ENCODE results near the gene SUPT20H.

The SUPT20H gene

DNA sequence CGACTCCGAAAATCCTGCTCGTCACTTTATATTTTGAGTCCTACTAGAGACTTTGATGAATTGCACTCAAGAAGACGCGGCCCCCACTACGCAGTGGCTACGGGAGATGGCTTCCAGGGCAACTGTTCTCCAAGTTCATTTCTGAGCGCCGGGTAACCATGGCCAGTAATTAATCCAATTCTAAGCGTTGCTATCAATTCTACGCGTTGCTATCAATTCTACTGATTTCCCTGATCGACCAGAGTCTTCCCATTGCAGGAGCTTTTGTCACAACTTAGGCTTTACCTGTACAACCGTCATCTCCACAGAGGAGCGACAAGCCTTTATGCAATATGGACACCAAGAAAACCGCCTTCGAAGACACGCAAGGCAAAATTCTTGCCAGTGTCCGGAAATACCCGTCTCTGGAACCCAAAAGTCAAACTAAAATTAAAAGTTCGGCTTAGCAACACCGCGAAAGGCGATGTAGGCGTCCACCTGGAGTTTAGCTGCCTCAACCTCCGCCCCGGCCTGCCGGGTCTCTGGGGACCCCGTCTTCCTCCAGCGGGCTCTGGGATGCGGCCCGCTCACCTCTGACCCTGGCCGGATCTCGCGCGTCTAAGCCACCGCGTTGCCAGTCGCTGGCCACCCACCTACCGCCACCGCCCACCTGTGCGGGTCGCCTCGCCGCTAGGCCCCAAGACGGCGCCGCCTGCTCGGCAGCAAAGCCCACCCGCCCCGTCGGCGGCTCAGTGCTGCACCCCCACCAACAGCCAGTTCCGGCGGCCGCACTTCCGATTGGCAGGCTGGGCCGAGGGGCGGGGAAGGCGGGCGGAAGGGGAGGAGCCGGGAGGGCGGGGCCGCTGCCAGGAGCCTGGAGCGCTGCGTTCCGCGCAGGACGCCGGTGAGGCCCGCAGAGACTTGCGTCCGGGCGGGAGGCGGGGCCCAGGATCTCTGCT lies at the start of gene SUPT20H:
TSS of gene SUPT20H (minus strand) at position 779 of the 938 bp plus-strand sequence. CDS start 8,198 bp downstream, outside the sequence.
- DNase-seq, result peak; percentile 64 to 84

DNA sequence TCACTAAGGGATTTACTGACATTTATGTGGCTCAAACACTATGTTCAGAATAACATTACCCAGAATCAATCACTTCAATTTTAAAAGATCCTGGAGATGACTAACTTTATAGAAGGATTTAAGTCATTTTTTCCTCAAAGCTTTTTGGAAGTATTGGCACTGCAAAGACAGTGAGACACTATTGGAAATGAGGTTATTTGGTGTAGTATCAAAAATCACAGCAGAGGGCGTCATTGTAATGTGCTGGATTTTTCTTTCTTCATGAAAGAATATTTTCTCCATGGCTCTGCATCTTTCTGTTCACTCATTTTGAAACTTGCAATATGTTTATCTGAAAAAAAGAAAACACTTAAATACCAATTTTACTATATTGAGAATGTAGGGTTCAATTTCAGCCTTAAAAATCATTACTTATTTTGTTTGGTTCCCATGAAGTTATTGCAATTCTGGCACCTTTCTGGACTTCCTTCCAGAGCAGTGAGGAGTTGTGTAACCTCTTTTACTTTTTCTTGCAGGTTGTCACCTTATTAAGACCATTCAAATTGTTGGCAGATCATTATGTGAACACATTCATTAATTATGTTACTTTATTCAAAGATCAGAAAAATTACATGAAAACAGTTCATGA lies 49.7 kb upstream of the SUPT20H start:
- DNase-seq, result peak in 1 of 2 experiments; percentile 16

GRCh38 chr13:37107868-37108267 lies 48.4 kb upstream of the SUPT20H start:
- DNase-seq, result no peak

DNA sequence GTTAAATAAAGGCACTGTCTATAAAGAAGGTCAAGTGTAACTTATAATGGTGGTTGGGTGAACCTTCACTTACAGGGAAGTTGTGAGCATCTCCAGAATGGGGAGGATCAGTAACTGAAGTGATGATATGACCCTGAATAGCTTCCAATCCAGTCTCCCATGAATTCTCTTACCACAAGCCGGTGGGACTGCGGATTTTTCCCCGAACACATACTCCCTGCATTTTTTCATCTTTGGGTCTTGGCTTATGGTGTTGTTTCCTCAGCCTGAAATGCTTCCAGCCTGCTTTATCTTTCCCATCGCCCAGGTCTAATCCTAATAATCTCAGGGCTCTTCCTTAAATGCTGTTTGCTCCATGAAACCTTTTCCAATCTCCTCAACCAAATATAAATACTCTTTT lies 48.0 kb upstream of the SUPT20H start:
- no peak for DNase-seq

DNA sequence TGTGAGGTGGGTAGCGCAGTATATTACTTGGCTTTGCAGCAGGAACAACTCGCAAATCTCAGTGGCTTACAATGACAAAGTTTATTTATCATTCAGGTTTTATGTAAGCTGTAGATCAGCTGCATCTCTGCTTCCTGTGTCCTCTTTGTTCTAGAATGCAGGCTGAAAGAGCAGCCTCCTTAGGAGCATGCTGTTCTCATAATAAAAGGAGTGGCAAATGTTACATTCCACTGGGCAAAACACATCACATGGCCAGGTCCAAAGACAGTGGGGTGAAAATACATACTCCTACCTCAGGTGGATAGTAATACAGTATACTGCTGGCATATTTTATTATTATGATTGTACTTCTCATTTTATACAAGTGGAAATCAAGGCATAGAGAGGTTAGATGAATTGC lies 47.2 kb upstream of the SUPT20H start:
- no peak for DNase-seq

- no peak for DNase-seq
These were observed 45.8 kb upstream of the SUPT20H start, which contains the start of gene CSNK1A1L for GRCh38 chr13:37105251-37105714. Gene CSNK1A1L (minus strand): TSS chr13:37105664. CDS start chr13:37105256, 408 bp downstream.

DNA sequence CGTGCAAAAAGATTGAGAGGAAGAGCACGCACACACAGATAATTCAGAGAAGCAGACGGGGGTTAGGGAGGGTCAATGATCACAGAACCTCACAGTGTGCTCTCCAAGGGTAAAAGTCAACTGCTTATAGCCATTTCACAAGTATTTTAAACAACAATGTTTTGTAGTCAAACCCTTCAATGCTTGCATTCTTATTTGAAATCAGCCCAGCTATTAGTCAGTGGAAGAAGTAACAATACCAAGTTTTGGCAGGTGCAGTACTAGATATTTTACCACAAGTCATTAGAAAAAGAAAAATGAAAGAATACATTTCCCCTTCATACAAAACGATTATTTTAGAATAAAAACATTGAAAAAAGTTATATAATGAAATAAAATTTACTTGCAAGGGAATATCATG lies 43.4 kb upstream of the SUPT20H start:
- DNase-seq, result no peak

- no peak for DNase-seq
These were observed 41.7 kb upstream of the SUPT20H start for GRCh38 chr13:37101201-37101600.

- no peak for DNase-seq
These were observed 41.2 kb upstream of the SUPT20H start for GRCh38 chr13:37100731-37101130.

- DNase-seq, result no peak
These were observed 37.6 kb upstream of the SUPT20H start for GRCh38 chr13:37097076-37097475.

DNA sequence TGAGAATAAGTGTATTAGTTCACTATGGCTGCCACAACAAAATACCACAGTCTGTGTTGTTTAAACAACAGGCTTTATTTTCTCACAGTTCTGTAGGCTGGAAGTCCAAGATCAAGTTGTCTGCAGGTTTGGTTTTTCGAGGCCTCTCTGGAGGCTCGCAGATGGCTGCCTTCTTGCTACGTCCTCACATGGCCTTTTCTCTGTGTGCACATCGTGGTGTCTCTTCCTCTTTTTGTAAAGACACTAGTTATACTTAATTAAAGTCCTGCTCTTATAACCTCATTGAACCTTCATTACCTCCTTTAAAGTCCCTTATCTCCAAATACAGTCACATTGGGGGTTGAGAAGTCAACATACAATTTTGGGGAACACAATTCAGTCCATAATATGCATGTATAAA lies 35.4 kb upstream of the SUPT20H start:
- no peak for DNase-seq

DNA sequence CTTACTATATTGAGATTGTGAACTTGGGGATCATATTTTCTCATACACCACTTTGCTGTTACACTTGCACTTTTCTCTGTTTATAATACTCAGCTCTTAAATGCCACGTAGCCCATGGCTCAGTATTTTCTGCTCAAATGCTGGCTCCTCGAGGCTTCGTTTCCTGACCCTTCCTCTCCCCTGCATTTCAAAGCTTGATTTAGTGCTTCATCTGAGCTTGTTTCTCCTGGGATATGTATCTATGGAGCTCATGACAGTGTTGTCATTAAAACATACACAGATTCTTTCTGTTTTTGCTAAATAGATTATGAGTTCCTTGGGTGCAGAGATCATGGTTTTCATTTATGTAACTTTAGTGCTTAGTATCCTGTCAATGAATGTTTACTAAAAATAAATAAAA lies 34.6 kb upstream of the SUPT20H start:
- no peak for DNase-seq

GRCh38 chr13:37091835-37092234 lies 32.3 kb upstream of the SUPT20H start:
- no peak for DNase-seq

GRCh38 chr13:37090912-37091311 lies 31.4 kb upstream of the SUPT20H start:
- no peak for DNase-seq

DNA sequence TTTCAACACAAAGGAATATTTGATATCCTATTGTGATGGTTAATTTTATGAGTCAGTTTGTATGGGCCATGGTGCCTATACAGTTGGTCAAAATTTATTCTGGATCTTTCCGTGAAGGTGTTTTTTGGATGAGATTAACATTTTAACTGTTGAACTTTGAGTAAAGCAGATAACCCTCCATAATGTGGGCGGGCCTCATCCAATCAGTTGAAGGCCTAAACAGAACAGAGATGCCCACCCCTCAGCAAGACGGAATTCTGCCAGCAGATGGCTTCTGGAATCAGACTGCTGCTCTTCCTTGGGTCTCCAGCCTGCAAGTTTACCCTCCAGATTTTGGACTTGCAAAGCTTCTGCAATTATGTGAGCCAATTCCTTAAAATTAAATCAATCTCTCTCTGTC lies 30.0 kb upstream of the SUPT20H start:
- no peak for DNase-seq

GRCh38 chr13:37087486-37087885 lies 28.0 kb upstream of the SUPT20H start:
- no peak for DNase-seq

- DNase-seq, result no peak
These were observed 26.1 kb upstream of the SUPT20H start for GRCh38 chr13:37085606-37086005.

DNA sequence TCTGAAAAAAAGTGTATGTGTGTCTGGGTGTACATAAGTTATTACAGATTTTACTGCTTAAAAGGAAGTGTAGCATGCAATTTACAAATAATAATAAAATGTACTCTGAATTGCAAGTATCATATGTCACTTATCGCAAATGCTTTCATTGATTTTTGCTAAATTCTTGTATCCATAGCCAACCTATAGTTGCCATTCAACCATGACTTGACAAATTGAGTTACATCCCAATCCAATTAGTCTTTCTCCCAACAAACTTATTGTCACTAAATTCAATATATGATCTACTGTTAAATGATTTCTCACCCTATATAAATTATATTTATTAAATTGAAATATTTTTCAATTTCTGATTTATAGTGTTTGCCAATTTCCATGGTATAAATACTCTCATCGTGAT lies 17.3 kb upstream of the SUPT20H start:
- no peak for DNase-seq

- DNase-seq, result no peak
These were observed 15.7 kb upstream of the SUPT20H start for GRCh38 chr13:37075164-37075563.

DNA sequence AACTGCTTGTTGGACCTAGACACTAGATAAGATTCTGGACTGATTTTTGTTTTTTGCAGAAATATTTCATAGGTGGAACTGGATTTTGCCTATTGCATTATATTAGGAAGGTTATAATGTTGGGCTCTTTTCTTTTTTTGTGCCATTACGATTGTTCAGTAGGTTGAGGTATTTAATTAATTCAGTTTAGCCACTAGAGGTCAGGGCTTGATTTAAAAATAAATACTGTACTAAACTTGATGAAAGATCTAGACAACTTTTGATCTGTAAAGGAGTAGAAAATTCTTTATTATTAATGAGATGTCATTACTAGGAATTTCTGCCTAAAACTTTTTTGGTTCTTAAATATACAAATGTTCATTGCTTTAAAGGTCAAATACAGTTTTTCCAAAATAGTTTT lies 15.2 kb upstream of the SUPT20H start:
- peak; percentile 2 to 52 for DNase-seq

- no peak for DNase-seq
These were observed 12.5 kb upstream of the SUPT20H start for GRCh38 chr13:37072024-37072423.

DNA sequence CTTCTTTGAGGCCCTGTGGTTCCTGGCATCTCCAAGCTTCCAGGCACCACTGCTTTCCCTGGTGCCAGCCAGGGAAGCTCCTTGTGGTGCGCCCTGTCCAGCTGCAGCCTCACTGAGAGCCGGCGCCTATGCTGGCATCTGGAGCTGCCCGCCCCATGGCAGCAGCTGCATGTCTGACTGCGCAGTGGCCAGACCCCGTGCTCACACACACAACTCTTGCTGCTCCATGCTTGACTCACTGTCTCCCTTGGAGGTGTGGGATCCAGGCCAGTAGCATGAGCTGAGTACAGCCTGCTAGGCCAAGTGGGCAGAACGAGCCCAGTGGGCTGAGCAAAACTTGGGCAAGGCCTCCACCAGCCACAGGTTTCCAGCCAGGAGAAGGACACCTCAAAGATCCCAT lies 11.5 kb upstream of the SUPT20H start:
- DNase-seq, result no peak

GRCh38 chr13:37070145-37070695 lies 10.7 kb upstream of the SUPT20H start:
- DNase-seq, result no peak

All from SW 1271 (cell line).